HEK293 (cell line): ENCODE data around the gene ARF4.

Experiments used
- CTCF ChIP-seq: fragments of 450-650 bp; formaldehyde crosslinking; IDR thresholded peaks from 2 replicates; pipeline ENCODE4 v1.5.1; 2016; ENCODE audit warnings: missing biosample characterization, missing genetic modification characterization
- FEZF1 ChIP-seq: fragments of 450-650 bp; formaldehyde crosslinking; IDR thresholded peaks from 2 replicates; pipeline ENCODE4 v1.5.1; 2016; ENCODE audit warnings: missing biosample characterization, missing genetic modification characterization
- GLIS2 ChIP-seq: fragments of 450-650 bp; formaldehyde crosslinking; IDR thresholded peaks from 2 replicates; pipeline ENCODE4 v1.5.1; 2016; ENCODE audit warnings: missing biosample characterization, missing genetic modification characterization
- MZF1 ChIP-seq: fragments of 450-650 bp; formaldehyde crosslinking; IDR thresholded peaks from 2 replicates; pipeline ENCODE4 v1.5.1; 2017; ENCODE audit warnings: missing biosample characterization, missing genetic modification characterization, borderline replicate concordance
- SCRT2 ChIP-seq: fragments of 450-650 bp; formaldehyde crosslinking; IDR thresholded peaks from 2 replicates; pipeline ENCODE4 v1.5.1; 2016; ENCODE audit warnings: missing biosample characterization, missing genetic modification characterization
- ZBTB20 ChIP-seq: fragments of 450-650 bp; formaldehyde crosslinking; IDR thresholded peaks from 2 replicates; pipeline ENCODE4 v1.5.1; 2016; ENCODE audit warnings: missing biosample characterization, missing genetic modification characterization
- ZNF133 ChIP-seq: fragments of 450-650 bp; formaldehyde crosslinking; IDR thresholded peaks from 2 replicates; pipeline ENCODE4 v1.5.1; 2016; ENCODE audit warnings: missing biosample characterization, missing genetic modification characterization
- ZNF140 ChIP-seq: fragments of 450-650 bp; formaldehyde crosslinking; IDR thresholded peaks from 2 replicates; pipeline ENCODE4 v1.5.1; 2016; ENCODE audit warnings: missing biosample characterization, missing genetic modification characterization
- ZNF148 ChIP-seq: fragments of 450-650 bp; formaldehyde crosslinking; IDR thresholded peaks from 2 replicates; pipeline ENCODE4 v1.5.0; 2017; ENCODE audit warnings: missing biosample characterization, missing genetic modification characterization, borderline replicate concordance
- ZNF174 ChIP-seq: fragments of 450-650 bp; formaldehyde crosslinking; IDR thresholded peaks from 2 replicates; pipeline ENCODE4 v1.5.0; 2017; ENCODE audit warnings: missing biosample characterization, mild to moderate bottlenecking, missing genetic modification characterization
- ZNF223 ChIP-seq: fragments of 450-650 bp; formaldehyde crosslinking; IDR thresholded peaks from 2 replicates; pipeline ENCODE4 v1.5.1; 2016; ENCODE audit warnings: missing biosample characterization, missing genetic modification characterization
- ZNF248 ChIP-seq: fragments of 450-650 bp; formaldehyde crosslinking; IDR thresholded peaks from 2 replicates; pipeline ENCODE4 v1.5.1; 2017; ENCODE audit warnings: missing biosample characterization, missing genetic modification characterization
- ZNF324 ChIP-seq: fragments of 450-650 bp; formaldehyde crosslinking; IDR thresholded peaks from 2 replicates; pipeline ENCODE4 v1.5.1; 2016; ENCODE audit warnings: missing biosample characterization, missing genetic modification characterization
- ZNF335 ChIP-seq: fragments of 450-650 bp; formaldehyde crosslinking; conservative IDR thresholded peaks from 2 replicates; pipeline ENCODE4 v1.5.1; 2016; ENCODE audit warnings: missing biosample characterization, missing genetic modification characterization
- ZNF404 ChIP-seq: fragments of 450-650 bp; formaldehyde crosslinking; IDR thresholded peaks from 2 replicates; pipeline ENCODE4 v1.5.1; 2017; ENCODE audit warnings: missing biosample characterization, missing genetic modification characterization
- ZNF660 ChIP-seq: fragments of 450-650 bp; IDR thresholded peaks from 2 replicates; pipeline ENCODE4 v1.5.1; 2018; ENCODE audit warnings: missing biosample characterization, mild to moderate bottlenecking, missing genetic modification characterization
- ZNF664 ChIP-seq: fragments of 450-650 bp; formaldehyde crosslinking; IDR thresholded peaks from 2 replicates; pipeline ENCODE4 v1.5.1; 2016; ENCODE audit warnings: missing biosample characterization, missing genetic modification characterization
- ZNF837 ChIP-seq: fragments of 450-650 bp; formaldehyde crosslinking; IDR thresholded peaks from 2 replicates; pipeline ENCODE4 v1.5.1; 2016; ENCODE audit warnings: missing biosample characterization, missing genetic modification characterization
- ZSCAN23 ChIP-seq: fragments of 450-650 bp; formaldehyde crosslinking; IDR thresholded peaks from 2 replicates; pipeline ENCODE4 v1.5.1; 2016; ENCODE audit warnings: missing biosample characterization, missing genetic modification characterization
- TF ChIP-seq, protein P1 (sequence below): fragments of 450-650 bp; formaldehyde crosslinking; IDR thresholded peaks from 2 replicates; pipeline ENCODE4 v1.5.1; 2016; ENCODE audit warnings: missing biosample characterization, missing genetic modification characterization
- TF ChIP-seq, protein P2 (sequence below): fragments of 450-650 bp; formaldehyde crosslinking; optimal IDR thresholded peaks from 2 replicates; pipeline ENCODE3; 2016; ENCODE audit warnings: missing biosample characterization, mild to moderate bottlenecking, missing genetic modification characterization
- TF ChIP-seq, protein P3 (sequence below): fragments of 450-650 bp; formaldehyde crosslinking; IDR thresholded peaks from 2 replicates; pipeline ENCODE4 v1.5.1; 2016; ENCODE audit warnings: missing biosample characterization, missing genetic modification characterization
- TF ChIP-seq, protein P4 (sequence below): fragments of 450-650 bp; formaldehyde crosslinking; IDR thresholded peaks from 2 replicates; pipeline ENCODE4 v1.5.1; 2016; ENCODE audit warnings: missing biosample characterization, missing genetic modification characterization, borderline replicate concordance
- TF ChIP-seq, protein P5 (sequence below): fragments of 450-650 bp; formaldehyde crosslinking; IDR thresholded peaks from 2 replicates; pipeline ENCODE4 v1.5.1; 2016; ENCODE audit warnings: missing biosample characterization, missing genetic modification characterization

Gene ARF4

GRCh38 chr3:57544181-57545125 is 52.7 kb downstream of the ARF4 start, which contains the start of gene DNAH12 (continued):
- TF ChIP-seq, protein P1, sequence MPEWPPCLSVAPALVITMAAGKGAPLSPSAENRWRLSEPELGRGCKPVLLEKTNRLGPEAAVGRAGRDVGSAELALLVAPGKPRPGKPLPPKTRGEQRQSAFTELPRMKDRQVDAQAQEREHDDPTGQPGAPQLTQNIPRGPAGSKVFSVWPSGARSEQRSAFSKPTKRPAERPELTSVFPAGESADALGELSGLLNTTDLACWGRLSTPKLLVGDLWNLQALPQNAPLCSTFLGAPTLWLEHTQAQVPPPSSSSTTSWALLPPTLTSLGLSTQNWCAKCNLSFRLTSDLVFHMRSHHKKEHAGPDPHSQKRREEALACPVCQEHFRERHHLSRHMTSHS (tag by site-specific recombination) = no peak
- no peak for TF ChIP-seq ZNF660 (tag by site-specific recombination)
- TF ChIP-seq ZNF248 (tag by site-specific recombination) = no peak
- TF ChIP-seq, protein P2, sequence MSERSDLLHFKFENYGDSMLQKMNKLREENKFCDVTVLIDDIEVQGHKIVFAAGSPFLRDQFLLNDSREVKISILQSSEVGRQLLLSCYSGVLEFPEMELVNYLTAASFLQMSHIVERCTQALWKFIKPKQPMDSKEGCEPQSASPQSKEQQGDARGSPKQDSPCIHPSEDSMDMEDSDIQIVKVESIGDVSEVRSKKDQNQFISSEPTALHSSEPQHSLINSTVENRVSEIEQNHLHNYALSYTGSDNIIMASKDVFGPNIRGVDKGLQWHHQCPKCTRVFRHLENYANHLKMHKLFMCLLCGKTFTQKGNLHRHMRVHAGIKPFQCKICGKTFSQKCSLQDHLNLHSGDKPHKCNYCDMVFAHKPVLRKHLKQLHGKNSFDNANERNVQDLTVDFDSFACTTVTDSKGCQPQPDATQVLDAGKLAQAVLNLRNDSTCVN (tag by site-specific recombination) = no peak
- TF ChIP-seq SCRT2 (tag by site-specific recombination) = no peak
- TF ChIP-seq MZF1 (tag by site-specific recombination) = 0 out of 2 replicates have a peak, but pooled peaks have one; percentile 31
- TF ChIP-seq, protein P3, sequence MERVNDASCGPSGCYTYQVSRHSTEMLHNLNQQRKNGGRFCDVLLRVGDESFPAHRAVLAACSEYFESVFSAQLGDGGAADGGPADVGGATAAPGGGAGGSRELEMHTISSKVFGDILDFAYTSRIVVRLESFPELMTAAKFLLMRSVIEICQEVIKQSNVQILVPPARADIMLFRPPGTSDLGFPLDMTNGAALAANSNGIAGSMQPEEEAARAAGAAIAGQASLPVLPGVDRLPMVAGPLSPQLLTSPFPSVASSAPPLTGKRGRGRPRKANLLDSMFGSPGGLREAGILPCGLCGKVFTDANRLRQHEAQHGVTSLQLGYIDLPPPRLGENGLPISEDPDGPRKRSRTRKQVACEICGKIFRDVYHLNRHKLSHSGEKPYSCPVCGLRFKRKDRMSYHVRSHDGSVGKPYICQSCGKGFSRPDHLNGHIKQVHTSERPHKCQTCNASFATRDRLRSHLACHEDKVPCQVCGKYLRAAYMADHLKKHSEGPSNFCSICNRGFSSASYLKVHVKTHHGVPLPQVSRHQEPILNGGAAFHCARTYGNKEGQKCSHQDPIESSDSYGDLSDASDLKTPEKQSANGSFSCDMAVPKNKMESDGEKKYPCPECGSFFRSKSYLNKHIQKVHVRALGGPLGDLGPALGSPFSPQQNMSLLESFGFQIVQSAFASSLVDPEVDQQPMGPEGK (tag by site-specific recombination) = no peak; the same call in 1 of the 2 replicates
- TF ChIP-seq, protein P4, sequence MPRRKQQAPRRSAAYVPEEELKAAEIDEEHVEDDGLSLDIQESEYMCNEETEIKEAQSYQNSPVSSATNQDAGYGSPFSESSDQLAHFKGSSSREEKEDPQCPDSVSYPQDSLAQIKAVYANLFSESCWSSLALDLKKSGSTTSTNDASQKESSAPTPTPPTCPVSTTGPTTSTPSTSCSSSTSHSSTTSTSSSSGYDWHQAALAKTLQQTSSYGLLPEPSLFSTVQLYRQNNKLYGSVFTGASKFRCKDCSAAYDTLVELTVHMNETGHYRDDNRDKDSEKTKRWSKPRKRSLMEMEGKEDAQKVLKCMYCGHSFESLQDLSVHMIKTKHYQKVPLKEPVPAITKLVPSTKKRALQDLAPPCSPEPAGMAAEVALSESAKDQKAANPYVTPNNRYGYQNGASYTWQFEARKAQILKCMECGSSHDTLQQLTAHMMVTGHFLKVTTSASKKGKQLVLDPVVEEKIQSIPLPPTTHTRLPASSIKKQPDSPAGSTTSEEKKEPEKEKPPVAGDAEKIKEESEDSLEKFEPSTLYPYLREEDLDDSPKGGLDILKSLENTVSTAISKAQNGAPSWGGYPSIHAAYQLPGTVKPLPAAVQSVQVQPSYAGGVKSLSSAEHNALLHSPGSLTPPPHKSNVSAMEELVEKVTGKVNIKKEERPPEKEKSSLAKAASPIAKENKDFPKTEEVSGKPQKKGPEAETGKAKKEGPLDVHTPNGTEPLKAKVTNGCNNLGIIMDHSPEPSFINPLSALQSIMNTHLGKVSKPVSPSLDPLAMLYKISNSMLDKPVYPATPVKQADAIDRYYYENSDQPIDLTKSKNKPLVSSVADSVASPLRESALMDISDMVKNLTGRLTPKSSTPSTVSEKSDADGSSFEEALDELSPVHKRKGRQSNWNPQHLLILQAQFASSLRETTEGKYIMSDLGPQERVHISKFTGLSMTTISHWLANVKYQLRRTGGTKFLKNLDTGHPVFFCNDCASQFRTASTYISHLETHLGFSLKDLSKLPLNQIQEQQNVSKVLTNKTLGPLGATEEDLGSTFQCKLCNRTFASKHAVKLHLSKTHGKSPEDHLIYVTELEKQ (tag by site-specific recombination) = no peak
- TF ChIP-seq CTCF (tag by site-specific recombination) = no peak
- TF ChIP-seq ZNF324 (tag by site-specific recombination) = no peak
- no peak for TF ChIP-seq ZNF140 (tag by site-specific recombination)
- 0 out of 2 replicates have a peak, but pooled peaks have one; percentile 7 for TF ChIP-seq ZNF335 (tag by site-specific recombination)
- TF ChIP-seq ZNF223 (tag by site-specific recombination) = no peak
- no peak for TF ChIP-seq ZNF148 (tag by site-specific recombination)
- no peak for TF ChIP-seq ZNF174 (tag by site-specific recombination)
- no peak for TF ChIP-seq ZNF404 (tag by site-specific recombination)
- no peak for TF ChIP-seq ZNF133 (tag by site-specific recombination)
- no peak for TF ChIP-seq GLIS2 (tag by site-specific recombination)
- TF ChIP-seq ZNF664 (tag by site-specific recombination) = 0 out of 2 replicates have a peak, but pooled peaks have one; percentile 19
- TF ChIP-seq ZSCAN23 (tag by site-specific recombination) = no peak
- TF ChIP-seq, protein P5, sequence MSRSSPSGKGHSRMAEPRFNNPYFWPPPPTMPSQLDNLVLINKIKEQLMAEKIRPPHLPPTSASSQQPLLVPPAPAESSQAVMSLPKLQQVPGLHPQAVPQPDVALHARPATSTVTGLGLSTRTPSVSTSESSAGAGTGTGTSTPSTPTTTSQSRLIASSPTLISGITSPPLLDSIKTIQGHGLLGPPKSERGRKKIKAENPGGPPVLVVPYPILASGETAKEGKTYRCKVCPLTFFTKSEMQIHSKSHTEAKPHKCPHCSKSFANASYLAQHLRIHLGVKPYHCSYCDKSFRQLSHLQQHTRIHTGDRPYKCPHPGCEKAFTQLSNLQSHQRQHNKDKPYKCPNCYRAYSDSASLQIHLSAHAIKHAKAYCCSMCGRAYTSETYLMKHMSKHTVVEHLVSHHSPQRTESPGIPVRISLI = 0 out of 2 replicates have a peak, but pooled peaks have one; percentile 35
- TF ChIP-seq FEZF1 (tag by site-specific recombination) = peak; percentile 60; the same call in 1 of the 2 replicates
- no peak for TF ChIP-seq ZNF837 (tag by site-specific recombination)
- no peak for TF ChIP-seq ZBTB20
